Sigmoid colon (tissue), 7 donors: ENCODE data around the gene DEPDC4. TPM values are rescaled to one million over a fixed set of nuclear protein-coding genes. Genes with fewer than 3 reads are reported as not detected.
"Not testable (repeated sequence)": the region's sequence is repeated elsewhere in the genome, so short reads cannot be mapped to it uniquely, and the experiment has no call there.

Source experiments
- DNase-seq: peaks from one replicate; pipeline ENCODE4 v3.0.0-alpha.2; 2019
- H3K27ac ChIP-seq, 4 donors: fragments of 200-600 bp; sonication (generic); one replicate each; pipeline ENCODE4 v1.5.1; 2016 to 2019; ENCODE audit warnings: mild to moderate bottlenecking in 1 of 4
- H3K27me3 ChIP-seq, 3 donors: fragments of 200-600 bp; sonication (generic); one replicate each; pipeline ENCODE4 v1.5.1; 2019; ENCODE audit warnings: mild to moderate bottlenecking in 1 of 3
- H3K36me3 ChIP-seq, 4 donors: fragments of 200-600 bp; sonication (generic); one replicate each; pipeline ENCODE4 v1.5.1; 2016 to 2019
- H3K4me1 ChIP-seq, 4 donors: fragments of 200-600 bp; sonication (generic); one replicate each; pipeline ENCODE4 v1.5.1; 2017 to 2019
- H3K4me3 ChIP-seq, 4 donors: fragments of 200-600 bp; sonication (generic); one replicate each; pipeline ENCODE4 v1.5.1; 2017 to 2019; ENCODE audit warnings: mild to moderate bottlenecking in 2 of 4, moderate library complexity in 1 of 4
- H3K9me3 ChIP-seq, 4 donors: fragments of 200-600 bp in 3 of 4; sonication (generic) in 3 of 4; one replicate each; pipeline versions ENCODE4 v1.5.1 to v1.6.1; 2013 to 2019
- CTCF ChIP-seq, 4 experiments: fragments of 450-650 bp in 3 of 4; fragments of 200-600 bp in 1 of 4; IDR thresholded peaks; one replicate each; pipeline ENCODE4 v1.5.1; 2016 to 2019; ENCODE audit warnings: antibody characterized with exemption in 4 of 4, mild to moderate bottlenecking in 3 of 4, moderate library complexity in 2 of 4
- EP300 ChIP-seq, 4 donors: sonication (generic); formaldehyde crosslinking; IDR thresholded peaks; one replicate each; pipeline ENCODE4 v1.6.1; 2017; ENCODE audit warnings: antibody characterized with exemption in 4 of 4
- POLR2A ChIP-seq, 2 donors: fragments of 450-650 bp; IDR thresholded peaks; one replicate each; pipeline ENCODE4 v1.6.1; 2016; ENCODE audit warnings: antibody characterized with exemption in 2 of 2, mild to moderate bottlenecking in 2 of 2, moderate library complexity in 2 of 2
- POLR2AphosphoS5 ChIP-seq, 4 donors: sonication (generic); formaldehyde crosslinking; IDR thresholded peaks; one replicate each; pipeline ENCODE4 v1.6.1; 2017; ENCODE audit warnings: antibody characterized with exemption in 4 of 4
- WGBS, 2 donors: extraction: QIAGEN DNeasy Blood & Tissue Kit; methylation state at CpG; one replicate each; pipeline ENCODE4 v1.1.7; 2013; 5-methylcytosine and 5-hydroxymethylcytosine counted together
- intact Hi-C: fragments of 100-400 bp; cut with DNase I; formaldehyde crosslinking; loops from one replicate; pipeline ENCODE4 v1.15.1; 2023
- polyA plus RNA-seq, 3 donors: library from polyadenylated mRNA; stranded (reverse); fragments of 200-250 nt; gene quantifications; one replicate each; pipeline ENCODE4 v1.2.3, GENCODE V29; 2013
- total RNA-seq, 4 donors: library from RNA; depleted of rRNA; stranded (reverse); fragments of >200 nt; gene quantifications; one replicate each; pipeline ENCODE4 v1.1.0, GENCODE V29; 2016
- donor health status: healthy with polysubstance abuse.
- donor health status: Bipolar disorder and iron deficiency.
- donor health status: healthy.

The DEPDC4 gene
- total and polyA plus RNA-seq, 7 donors = 0.60 to 1.2 (median 0.95) TPM; not detected in 3

GRCh38 chr12:100302081-100302480 lies 35.2 kb upstream of the DEPDC4 start:
- Histone ChIP-seq H3K9me3 (no peaks in the 10 kb centered on the region), H3K27ac (no peak overlapping the region), H3K4me3 (no peak overlapping the region), H3K36me3 (peaks cover 0 to 56% (median 30%) of the 10 kb centered on the region in 4 donors), H3K27me3 (no peaks in the 10 kb centered on the region), H3K4me1 (no peaks in the 10 kb centered on the region)
- TF ChIP-seq POLR2AphosphoS5 (IDR thresholded peaks at IDR 0.05) = no peak
- no peak for TF ChIP-seq EP300 (IDR thresholded peaks at IDR 0.05)
- no peak for TF ChIP-seq CTCF (IDR thresholded peaks at IDR 0.05)
- TF ChIP-seq POLR2A (IDR thresholded peaks at IDR 0.05) = no peak
- intact Hi-C loops = no loop called here
- WGBS, 2 donors = 96 to 100% methylated on average over 1 of the region's 1 CpG
- no peak for DNase-seq

- Histone ChIP-seq H3K27ac (no peak overlapping the region), H3K9me3 (no peaks in the 10 kb centered on the region), H3K4me3 (no peak overlapping the region), H3K4me1 (no peaks in the 10 kb centered on the region), H3K36me3 (peaks cover 0 to 61% (median 12%) of the 10 kb centered on the region in 4 donors), H3K27me3 (no peaks in the 10 kb centered on the region)
- no peak for DNase-seq
- intact Hi-C loops = no loop called here
- no peak for TF ChIP-seq POLR2A (IDR thresholded peaks at IDR 0.05)
- 72 to 89% methylated on average over 4 of the region's 4 CpGs for WGBS, 2 donors
Measured at GRCh38 chr12:100295764-100296555, 29.1 kb upstream of the DEPDC4 start.

- intact Hi-C loops, H3K27ac ChIP-seq, DNase-seq, H3K9me3 ChIP-seq, H3K4me1 ChIP-seq, H3K27me3 ChIP-seq, H3K4me3 ChIP-seq: not testable (repeated sequence)
- 96 to 98% methylated on average over 13 to 18 of the region's 24 CpGs for whole genome bisulfite sequencing, 2 donors
- H3K36me3 ChIP-seq = peaks cover 0 to 45% (median 9%) of the 10 kb centered on the region in 4 donors
Measured at GRCh38 chr12:100294366-100294765, 27.5 kb upstream of the DEPDC4 start.

GRCh38 chr12:100293017-100293416 lies 26.1 kb upstream of the DEPDC4 start:
- peaks cover 0 to 32% (median 2%) of the 10 kb centered on the region in 4 donors for H3K36me3 ChIP-seq
- H3K9me3 ChIP-seq = no peaks in the 10 kb centered on the region
- no peak overlapping the region for H3K27ac ChIP-seq
- DNase-seq = no peak
- WGBS, 2 donors = 13 to 68% methylated on average over 1 of the region's 1 CpG
- intact Hi-C loops = no loop called here
- no peaks in the 10 kb centered on the region for H3K27me3 ChIP-seq
- no peak overlapping the region for H3K4me3 ChIP-seq
- peaks cover 0 to 7% (median 2%) of the 10 kb centered on the region in 4 donors for H3K4me1 ChIP-seq
- no peak for TF ChIP-seq POLR2AphosphoS5 (IDR thresholded peaks at IDR 0.05)
- no peak for TF ChIP-seq CTCF (IDR thresholded peaks at IDR 0.05)
- no peak for TF ChIP-seq POLR2A (IDR thresholded peaks at IDR 0.05)
- no peak for TF ChIP-seq EP300 (IDR thresholded peaks at IDR 0.05)

- TF ChIP-seq CTCF (IDR thresholded peaks at IDR 0.05) (no peak), POLR2A (IDR thresholded peaks at IDR 0.05) (no peak), POLR2AphosphoS5 (IDR thresholded peaks at IDR 0.05) (no peak), EP300 (IDR thresholded peaks at IDR 0.05) (no peak)
- WGBS, 2 donors = 89 to 94% methylated on average over 3 of the region's 3 CpGs
Measured at GRCh38 chr12:100290016-100290415, 23.1 kb upstream of the DEPDC4 start.

More at GRCh38 chr12:100290016-100290415, 23.1 kb upstream of the DEPDC4 start:
- no peaks in the 10 kb centered on the region for H3K27me3 ChIP-seq
- no peaks in the 10 kb centered on the region for H3K9me3 ChIP-seq
- no peak overlapping the region for H3K27ac ChIP-seq
- no peak for DNase-seq
- no peak overlapping the region for H3K4me3 ChIP-seq
- peaks cover 0 to 7% (median 2%) of the 10 kb centered on the region in 4 donors for H3K4me1 ChIP-seq
- intact Hi-C loops = no loop called here
- peaks cover 0 to 20% (median 2%) of the 10 kb centered on the region in 4 donors for H3K36me3 ChIP-seq
